Large intestine (tissue), 3 donors: Measurements from ENCODE around the gene TMEM179. TPM values are rescaled to one million over a fixed set of nuclear protein-coding genes. Genes with fewer than 3 reads are reported as not detected.

Experiments
- DNase-seq, 2 donors: peaks; one replicate each; pipeline versions ENCODE4 v3.0.0 to v3.0.0-alpha.2; 2013
- H3K27ac ChIP-seq: one replicate; pipeline ENCODE4 v1.5.1; 2013; ENCODE audit warnings: low read length
- H3K27me3 ChIP-seq: 2 replicates; pipeline ENCODE4 v1.6.1; 2013; ENCODE audit warnings: low read length; ENCODE audit not compliant: control insufficient read depth, insufficient read depth
- H3K36me3 ChIP-seq: 2 replicates; pipeline ENCODE4 v1.6.1; 2013; ENCODE audit warnings: low read length; ENCODE audit not compliant: control insufficient read depth, insufficient read depth
- H3K4me1 ChIP-seq: one replicate; pipeline ENCODE4 v1.6.1; 2013; ENCODE audit warnings: low read length; ENCODE audit not compliant: control insufficient read depth, insufficient read depth
- H3K4me3 ChIP-seq: one replicate; pipeline ENCODE4 v1.5.1; 2013; ENCODE audit warnings: low read length
- H3K9me3 ChIP-seq: one replicate; pipeline ENCODE4 v1.6.1; 2013; ENCODE audit warnings: mild to moderate bottlenecking, low read depth, low read length, moderate library complexity; ENCODE audit not compliant: control insufficient read depth
- WGBS: methylation state at CpG from one replicate; pipeline ENCODE4 v1.1.5; 2013; ENCODE audit warnings: low lambda C conversion rate; ENCODE audit not compliant: insufficient coverage; 5-methylcytosine and 5-hydroxymethylcytosine counted together
- polyA plus RNA-seq: library from polyadenylated mRNA; unstranded; fragments of 120-200 nt; gene quantifications from one replicate; pipeline ENCODE4 v1.2.1, GENCODE V29; 2013

The TMEM179 gene
- polyA plus RNA-seq, 1 donor = 11.8 TPM

GRCh38 chr14:104542871-104543830, 61.4 kb downstream of the TMEM179 start:
- no CpG with 5 or more reads among the region's 16 CpGs for WGBS
- Histone ChIP-seq H3K9me3 (no peaks in the 10 kb centered on the region), H3K36me3 (no peaks in the 10 kb centered on the region), H3K27me3 (peaks cover 12% of the 10 kb centered on the region), H3K4me3 (no peak overlapping the region), H3K4me1 (no peaks in the 10 kb centered on the region), H3K27ac (no peak overlapping the region)
- DNase-seq = no peak

- DNase-seq = no peak
- Histone ChIP-seq H3K27me3 (peaks cover 12% of the 10 kb centered on the region), H3K27ac (no peak overlapping the region), H3K4me3 (no peak overlapping the region), H3K36me3 (no peaks in the 10 kb centered on the region), H3K9me3 (no peaks in the 10 kb centered on the region), H3K4me1 (no peaks in the 10 kb centered on the region)
- WGBS = 84% methylated on average over 2 of the region's 11 CpGs
Observed at GRCh38 chr14:104541905-104542465, 62.6 kb downstream of the TMEM179 start.

Other genes with a start within 250 kb of the TMEM179 start
- 0.22 TPM for gene C14orf180, start 25.0 kb downstream of the TMEM179 start, polyA plus RNA-seq
- 64.2 TPM for gene INF2, start 84.8 kb upstream of the TMEM179 start, polyA plus RNA-seq
- 6.3 TPM for gene ADSS1, start 119.5 kb upstream of the TMEM179 start, polyA plus RNA-seq
- gene SIVA1, start 148.4 kb upstream of the TMEM179 start, polyA plus RNA-seq = 86.4 TPM
- 97.5 TPM for gene AKT1, start 191.0 kb upstream of the TMEM179 start, polyA plus RNA-seq
- 6.0 TPM for gene ZBTB42, start 196.3 kb upstream of the TMEM179 start, polyA plus RNA-seq